HCT116 (cell line): ENCODE data around the gene INAVA.

ENCODE experiments used
- EZH2 ChIP-seq: fragments of 200-600 bp; sonication (generic); IDR thresholded peaks from 2 replicates; pipeline ENCODE4 v1.6.1; 2017; ENCODE audit warnings: antibody characterized with exemption, mixed run types
- MAX ChIP-seq: IDR thresholded peaks from 2 replicates; pipeline ENCODE4 v1.6.1; 2012
- TCF7L2 ChIP-seq: IDR thresholded peaks from 2 replicates; pipeline ENCODE4 v1.7.0; 2011; ENCODE audit warnings: borderline replicate concordance, inconsistent platforms; ENCODE audit not compliant: insufficient read depth, insufficient read length; ENCODE audit errors: extremely low read depth
- TF ChIP-seq, protein P1 (sequence below), 3 experiments: fragments of 200-600 bp in 1 of 3; sonication (generic) in 1 of 3; IDR thresholded peaks in 2 of 3; conservative IDR thresholded peaks in 1 of 3; 2 replicates each; pipeline ENCODE4 v1.5.1; 2012 to 2017; ENCODE audit warnings: low read depth in 2 of 3, low read length in 2 of 3, antibody characterized with exemption in 1 of 3, borderline replicate concordance in 1 of 3, control low read depth in 1 of 3, mild to moderate bottlenecking in 1 of 3, mixed read lengths in 1 of 3, mixed run types in 1 of 3, moderate library complexity in 1 of 3; ENCODE audit not compliant: insufficient read depth in 1 of 3

GRCh38 chr1:200917291-200917817, 22.7 kb downstream of the INAVA start:
- TF ChIP-seq TCF7L2 (no peak), MAX (no peak), EZH2 (no peak)
- TF ChIP-seq, protein P1, sequence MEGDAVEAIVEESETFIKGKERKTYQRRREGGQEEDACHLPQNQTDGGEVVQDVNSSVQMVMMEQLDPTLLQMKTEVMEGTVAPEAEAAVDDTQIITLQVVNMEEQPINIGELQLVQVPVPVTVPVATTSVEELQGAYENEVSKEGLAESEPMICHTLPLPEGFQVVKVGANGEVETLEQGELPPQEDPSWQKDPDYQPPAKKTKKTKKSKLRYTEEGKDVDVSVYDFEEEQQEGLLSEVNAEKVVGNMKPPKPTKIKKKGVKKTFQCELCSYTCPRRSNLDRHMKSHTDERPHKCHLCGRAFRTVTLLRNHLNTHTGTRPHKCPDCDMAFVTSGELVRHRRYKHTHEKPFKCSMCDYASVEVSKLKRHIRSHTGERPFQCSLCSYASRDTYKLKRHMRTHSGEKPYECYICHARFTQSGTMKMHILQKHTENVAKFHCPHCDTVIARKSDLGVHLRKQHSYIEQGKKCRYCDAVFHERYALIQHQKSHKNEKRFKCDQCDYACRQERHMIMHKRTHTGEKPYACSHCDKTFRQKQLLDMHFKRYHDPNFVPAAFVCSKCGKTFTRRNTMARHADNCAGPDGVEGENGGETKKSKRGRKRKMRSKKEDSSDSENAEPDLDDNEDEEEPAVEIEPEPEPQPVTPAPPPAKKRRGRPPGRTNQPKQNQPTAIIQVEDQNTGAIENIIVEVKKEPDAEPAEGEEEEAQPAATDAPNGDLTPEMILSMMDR (IDR thresholded peaks at IDR 0.05 in 2 of 3, conservative IDR thresholded peaks at IDR 0.05 in 1 of 3; ENCODE audit: borderline replicate concordance in 1 of 3, insufficient read depth in 1 of 3, low read depth in 2 of 3, low read length in 2 of 3) = no peak
